Measurements from ENCODE around the gene FRMPD4.

GRCh38 chrX:12378706-12379105, 240.4 kb downstream of the FRMPD4 start:
- TF ChIP-seq CTCF (IDR thresholded peaks at IDR 0.05; ENCODE audit: extremely low read depth in 1 of 2, insufficient read depth in 1 of 2, low read depth in 1 of 2, low read length in 2 of 2) (no peak), POLR2A (IDR thresholded peaks at IDR 0.05; ENCODE audit: low read depth, low read length) (no peak), MYC (IDR thresholded peaks at IDR 0.05; ENCODE audit: low read depth, low read length) (no peak), FOS (IDR thresholded peaks at IDR 0.05; ENCODE audit: borderline replicate concordance, insufficient read depth, low read length) (no peak), EZH2 (IDR thresholded peaks at IDR 0.05; ENCODE audit: borderline replicate concordance, low read depth, low read length, severe bottlenecking) (no peak), JUN (IDR thresholded peaks at IDR 0.05; ENCODE audit: borderline replicate concordance, insufficient read depth, insufficient read length, low read depth) (no peak), POLR2AphosphoS5 (IDR thresholded peaks at IDR 0.05; ENCODE audit: insufficient read depth, low read depth, low read length) (no peak), MAX (IDR thresholded peaks at IDR 0.05; ENCODE audit: insufficient read depth, insufficient read length) (no peak), GATA2 (IDR thresholded peaks at IDR 0.05; ENCODE audit: insufficient read depth, insufficient read length, low read depth, low read length) (no peak)
